GM18870 (cell line): ENCODE results near the gene ATP2C2.

Source experiments
- ATAC-seq: cut with Tn5 transposase; IDR thresholded peaks from one replicate; pipeline ENCODE4 v1.9.1; 2021; ENCODE audit warnings: moderate library complexity; ENCODE audit not compliant: unreplicated experiment

The ATP2C2 gene

GRCh38 chr16:84361546-84361945 is 6.8 kb upstream of the ATP2C2 start:
- no peak for ATAC-seq

DNA sequence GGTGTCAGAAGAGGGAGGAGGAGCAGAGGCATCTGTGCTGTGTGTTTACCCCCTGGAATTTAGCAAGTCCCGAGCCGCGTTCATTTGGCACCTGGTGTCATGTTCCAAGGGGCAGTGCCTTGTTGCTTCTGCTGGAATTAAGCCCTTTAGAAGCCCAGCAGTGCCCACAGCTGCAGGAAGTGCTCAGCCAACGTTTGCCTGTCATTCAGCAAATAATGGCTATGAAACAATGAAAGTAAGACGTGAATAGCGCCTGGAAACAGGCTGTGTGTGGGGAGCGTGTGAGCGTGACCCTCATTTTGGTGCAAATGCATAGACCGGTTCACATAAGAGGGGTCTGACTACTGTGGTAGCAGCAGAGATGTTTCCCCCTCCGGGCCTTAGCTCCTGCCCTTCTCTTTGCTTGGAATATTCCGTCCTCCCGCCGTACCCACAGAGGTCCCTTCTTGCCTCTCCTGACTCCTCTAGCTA is 5.8 kb upstream of the ATP2C2 start:
- ATAC-seq, result no peak

DNA sequence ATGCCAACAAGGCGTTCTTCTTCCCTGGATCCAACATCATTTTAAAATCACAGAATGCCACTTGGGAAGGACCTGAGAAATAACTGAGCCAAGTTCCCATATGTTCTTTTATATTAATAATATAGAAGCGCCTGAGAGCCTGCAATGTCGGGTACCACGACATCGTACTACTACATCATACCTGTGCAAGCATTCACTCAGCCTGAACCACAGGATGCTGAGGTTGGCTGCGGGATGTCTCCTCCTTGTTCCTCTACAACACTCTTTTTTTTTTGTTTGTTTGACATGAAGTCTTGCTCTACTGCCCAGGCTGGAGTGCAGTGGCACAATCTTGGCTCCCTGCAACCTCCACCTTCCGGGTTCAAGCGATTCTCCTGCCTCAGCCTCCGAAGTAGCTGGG is 2.1 kb upstream of the ATP2C2 start:
- ATAC-seq, result no peak

GRCh38 chr16:84367297-84367680 is 1.0 kb upstream of the ATP2C2 start:
- ATAC-seq, result no peak

DNA sequence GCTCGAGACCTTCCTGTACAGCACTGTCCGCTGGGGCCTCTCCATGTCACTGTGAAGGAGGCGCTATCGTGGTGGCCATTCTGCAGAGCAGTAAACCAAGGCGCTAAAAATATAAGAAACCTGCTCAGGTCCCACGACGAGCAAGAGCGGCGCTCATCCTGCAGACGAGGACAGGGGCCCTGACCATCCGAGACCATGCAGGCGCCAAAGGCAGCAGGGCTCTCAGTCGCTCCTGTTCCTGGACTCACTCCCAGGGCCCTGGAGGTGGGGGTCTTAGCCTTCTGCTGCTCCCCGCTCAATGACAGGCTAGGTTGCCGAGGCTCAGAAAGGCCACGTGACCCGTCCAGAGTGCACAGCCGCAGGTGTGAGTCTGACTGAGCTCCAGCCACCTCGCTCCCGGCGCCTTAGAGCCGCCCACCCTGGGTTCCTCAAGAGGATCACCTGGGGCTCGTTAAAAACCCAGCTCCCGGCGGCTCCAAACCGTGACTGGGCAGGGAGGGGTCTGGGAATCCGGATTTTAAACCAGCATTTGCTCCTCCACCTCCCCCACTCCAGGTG is 509 bp upstream of the ATP2C2 start:
- ATAC-seq, result no peak

- no peak for ATAC-seq
Measured at GRCh38 chr16:84369105-84369504, 767 bp downstream of the ATP2C2 start.

GRCh38 chr16:84369938-84370627 is 1.7 kb downstream of the ATP2C2 start:
- no peak for ATAC-seq

- no peak for ATAC-seq
Measured at GRCh38 chr16:84370723-84371552, 2.6 kb downstream of the ATP2C2 start.

- no peak for ATAC-seq
Measured at GRCh38 chr16:84371553-84371865, 3.2 kb downstream of the ATP2C2 start.

DNA sequence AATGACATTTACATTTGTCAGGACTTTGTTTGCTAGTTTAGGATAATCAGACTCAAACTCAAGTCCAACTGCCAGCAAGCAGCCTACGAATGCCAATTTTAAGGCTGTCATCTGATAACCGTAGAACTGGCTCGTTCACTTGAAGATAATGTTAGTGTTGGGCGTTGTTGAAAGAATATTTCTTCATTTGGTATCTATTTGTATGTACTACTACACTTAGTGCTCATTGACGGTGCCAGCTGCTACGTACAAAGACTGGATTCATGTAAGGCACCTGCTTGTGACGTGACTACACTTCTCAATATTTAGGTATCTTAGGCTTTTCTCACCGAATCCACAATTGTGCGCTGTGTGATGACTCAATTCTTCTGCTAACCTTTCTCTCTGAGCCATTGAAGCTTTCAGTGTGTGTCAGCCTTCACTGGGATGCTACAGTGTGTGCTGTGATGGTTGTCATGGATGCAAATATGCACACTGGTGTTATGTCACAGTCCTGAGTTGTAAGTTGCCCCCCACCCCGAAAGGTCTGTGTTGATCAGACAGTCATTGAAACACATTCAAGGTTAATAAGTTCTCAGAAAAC is 5.7 kb downstream of the ATP2C2 start:
- ATAC-seq, result no peak

DNA sequence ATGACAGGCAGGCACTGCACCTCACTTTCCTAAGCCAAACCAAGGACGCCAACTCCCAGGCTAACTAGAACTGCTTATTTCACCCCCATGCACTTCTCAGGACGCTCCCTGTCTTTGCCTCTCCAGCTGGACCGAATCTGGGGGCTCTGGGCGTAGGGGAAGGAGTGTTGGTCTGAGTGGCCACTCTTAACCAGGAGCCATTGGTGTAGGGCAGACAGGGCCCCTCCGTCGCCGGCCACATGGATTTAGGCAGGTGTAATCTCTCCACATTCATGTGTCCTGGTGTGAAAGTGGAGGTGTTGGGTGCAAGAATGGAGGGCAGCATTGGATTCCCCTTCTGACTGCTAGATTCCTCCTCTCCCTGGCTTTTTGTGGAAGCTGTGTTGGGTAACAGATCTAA is 9.8 kb downstream of the ATP2C2 start:
- ATAC-seq, result no peak

- ATAC-seq, result no peak
Measured at GRCh38 chr16:84378567-84378966, 10.2 kb downstream of the ATP2C2 start.

- ATAC-seq, result no peak
Measured at GRCh38 chr16:84379008-84379708, 10.8 kb downstream of the ATP2C2 start.

DNA sequence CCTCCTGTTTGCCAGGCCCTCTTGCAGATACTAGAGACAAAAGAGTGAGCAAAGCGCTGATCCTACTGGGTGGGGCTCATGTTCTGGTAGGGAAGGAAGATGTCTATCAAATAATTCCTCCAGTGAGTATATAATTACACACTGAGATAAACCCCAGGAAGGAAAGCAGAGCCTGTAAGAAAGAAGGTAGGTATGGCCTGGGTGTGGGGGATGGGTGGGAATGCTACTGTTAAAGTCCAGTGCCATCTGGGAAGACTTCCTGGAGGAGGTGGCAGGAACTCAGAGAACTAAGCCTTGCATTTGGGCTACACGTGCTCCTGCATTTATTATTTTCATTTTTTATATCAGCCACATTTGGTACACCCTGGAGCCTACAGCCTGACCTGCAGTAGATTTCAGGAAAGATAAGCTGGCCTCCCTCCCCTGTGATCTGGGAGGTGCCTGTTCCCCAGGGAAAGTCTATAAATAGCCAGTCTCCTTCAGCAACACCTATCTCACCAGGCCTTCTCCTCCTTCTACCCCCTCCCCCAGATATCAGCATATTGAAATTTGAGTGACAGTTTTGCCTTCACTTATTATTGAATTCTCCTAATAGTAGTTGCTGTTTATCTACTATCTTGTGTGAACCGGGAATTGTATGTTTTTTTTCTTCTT is 11.5 kb downstream of the ATP2C2 start:
- no peak for ATAC-seq

DNA sequence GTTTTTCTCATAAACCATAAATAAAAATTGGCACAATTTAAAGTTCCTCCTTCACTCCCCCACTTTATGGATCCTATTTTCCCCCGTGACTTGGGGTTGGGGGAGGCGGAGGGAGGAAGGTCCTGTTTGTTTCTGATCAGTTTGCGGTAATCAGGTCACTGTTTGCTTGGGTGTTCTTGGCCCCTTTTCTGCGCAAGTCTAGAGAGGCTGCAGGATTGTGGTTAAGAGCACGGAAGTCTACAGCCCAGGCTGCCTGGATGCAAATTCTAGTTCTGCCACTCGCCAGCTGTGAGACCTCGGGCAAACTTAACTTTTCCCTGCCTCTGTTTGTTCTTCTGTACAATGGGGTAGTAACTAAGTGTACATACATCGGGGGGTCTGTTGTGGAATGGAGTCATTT is 12.1 kb downstream of the ATP2C2 start:
- ATAC-seq, result no peak

DNA sequence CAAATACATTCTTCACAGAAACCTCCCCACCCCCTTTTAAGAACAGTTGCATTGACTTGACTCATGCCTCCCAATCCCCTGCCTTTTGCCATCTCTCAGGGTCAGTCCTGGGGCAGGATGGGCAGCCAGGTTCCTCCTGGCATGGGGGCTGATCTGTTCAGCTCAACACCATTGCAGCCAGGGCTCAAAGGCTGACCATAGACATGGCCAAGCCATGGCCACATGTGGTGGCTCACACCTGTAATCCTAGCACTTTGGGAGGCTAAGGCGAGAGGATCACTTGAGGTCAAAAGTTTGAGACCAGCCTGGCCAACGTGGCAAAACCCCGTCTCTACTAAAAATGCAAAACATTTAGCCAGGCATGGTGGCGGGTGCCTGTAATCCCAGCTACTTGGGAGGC is 14.1 kb downstream of the ATP2C2 start:
- ATAC-seq, result no peak

GRCh38 chr16:84383106-84383505 is 14.8 kb downstream of the ATP2C2 start:
- no peak for ATAC-seq

DNA sequence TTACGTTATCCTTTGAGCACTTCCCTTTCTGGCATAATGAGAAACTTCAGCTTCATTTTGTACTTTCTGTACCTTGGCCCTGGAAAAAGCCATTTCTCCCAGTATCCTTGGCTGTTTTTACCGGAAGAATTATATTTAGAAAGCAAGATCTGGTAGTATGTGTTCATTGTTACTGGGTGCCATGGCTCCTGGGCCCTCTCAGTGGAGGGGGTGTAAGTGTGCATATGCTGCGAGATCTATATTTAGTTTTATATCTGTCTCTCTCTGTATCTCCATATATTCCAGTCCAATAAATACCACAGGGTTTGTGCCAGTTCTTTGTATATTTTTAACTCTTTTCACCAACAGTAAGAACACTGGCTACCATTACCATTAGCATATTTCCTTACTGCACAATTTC is 17.7 kb downstream of the ATP2C2 start:
- ATAC-seq, result no peak

DNA sequence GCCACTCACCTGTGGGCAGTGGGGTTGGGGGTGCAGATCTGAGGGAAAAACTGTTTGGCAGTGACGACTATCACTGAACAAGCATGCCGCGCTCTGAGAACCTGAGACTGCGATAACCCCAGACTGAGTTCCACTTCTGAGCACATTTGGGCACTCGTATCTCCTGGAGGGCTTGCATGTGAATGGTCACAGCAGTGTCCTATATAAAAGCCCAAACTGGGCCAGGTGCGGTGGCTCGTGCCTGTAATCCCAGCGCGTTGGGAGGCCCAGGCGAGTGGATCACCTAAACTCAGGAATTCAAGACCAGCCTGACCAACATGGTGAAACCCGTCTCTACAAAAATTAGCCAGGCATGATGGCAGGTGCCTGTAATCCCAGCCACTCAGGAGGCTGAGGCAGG is 18.7 kb downstream of the ATP2C2 start:
- ATAC-seq, result no peak

DNA sequence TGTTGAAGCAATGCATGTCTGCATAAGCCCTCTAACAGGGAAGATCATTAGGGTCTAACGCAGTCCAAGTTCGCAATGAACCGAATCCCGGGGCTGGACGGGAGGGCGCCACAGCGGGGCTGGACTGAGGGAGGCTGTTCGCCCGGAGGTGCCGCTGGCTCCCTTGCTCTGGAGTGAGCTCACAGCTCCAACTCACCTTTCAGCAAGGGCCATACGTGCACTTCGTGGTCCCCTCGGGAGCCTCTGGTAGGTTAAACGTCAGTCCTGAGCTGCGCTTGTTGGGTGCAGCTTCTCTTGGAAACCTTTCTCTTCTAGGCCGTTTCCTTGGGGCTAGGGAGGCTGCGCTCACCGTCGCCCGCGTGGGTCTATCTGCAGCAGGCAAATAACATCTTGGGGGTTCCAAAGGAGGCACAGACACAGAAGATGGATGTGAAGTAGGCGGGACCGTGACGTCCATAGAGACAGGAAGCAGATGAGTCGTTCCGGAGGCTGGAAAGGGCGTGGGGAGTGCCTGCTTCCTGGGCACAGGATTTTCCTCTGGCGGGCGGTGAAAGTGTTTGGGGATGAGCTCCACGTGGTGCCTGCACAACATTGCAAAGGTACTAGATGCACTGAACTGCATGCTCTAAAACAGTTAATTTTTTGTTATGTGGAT is 21.9 kb downstream of the ATP2C2 start:
- ATAC-seq, result no peak
